ENCODE measurements around the gene KCNAB1.

GRCh38 chr3:156368189-156368588 is 247.8 kb downstream of the KCNAB1 start:
- TF ChIP-seq CTCF (IDR thresholded peaks at IDR 0.05; ENCODE audit: low read length) (no peak), EZH2 (IDR thresholded peaks at IDR 0.05; ENCODE audit: borderline replicate concordance, low read length) (no peak)
